ENCODE results near the gene PLA2G15. TPM values are rescaled to one million over a fixed set of nuclear protein-coding genes. Genes with fewer than 3 reads are reported as not detected.

The PLA2G15 gene
- total RNA-seq, 4 donors from 2014 or later, result 8.3 to 27.5 (median 17.6) TPM

- no peak for DNase-seq
- H3K36me3 ChIP-seq, result peaks cover 0 to 16% (median 0%) of the 10 kb centered on the region in 3 donors
- no peak overlapping the region for H3K27ac ChIP-seq
- no peak overlapping the region for H3K4me3 ChIP-seq
- H3K9me3 ChIP-seq, result no peaks in the 10 kb centered on the region
- TF ChIP-seq POLR2A (IDR thresholded peaks at IDR 0.05), result no peak
- TF ChIP-seq, protein P1, sequence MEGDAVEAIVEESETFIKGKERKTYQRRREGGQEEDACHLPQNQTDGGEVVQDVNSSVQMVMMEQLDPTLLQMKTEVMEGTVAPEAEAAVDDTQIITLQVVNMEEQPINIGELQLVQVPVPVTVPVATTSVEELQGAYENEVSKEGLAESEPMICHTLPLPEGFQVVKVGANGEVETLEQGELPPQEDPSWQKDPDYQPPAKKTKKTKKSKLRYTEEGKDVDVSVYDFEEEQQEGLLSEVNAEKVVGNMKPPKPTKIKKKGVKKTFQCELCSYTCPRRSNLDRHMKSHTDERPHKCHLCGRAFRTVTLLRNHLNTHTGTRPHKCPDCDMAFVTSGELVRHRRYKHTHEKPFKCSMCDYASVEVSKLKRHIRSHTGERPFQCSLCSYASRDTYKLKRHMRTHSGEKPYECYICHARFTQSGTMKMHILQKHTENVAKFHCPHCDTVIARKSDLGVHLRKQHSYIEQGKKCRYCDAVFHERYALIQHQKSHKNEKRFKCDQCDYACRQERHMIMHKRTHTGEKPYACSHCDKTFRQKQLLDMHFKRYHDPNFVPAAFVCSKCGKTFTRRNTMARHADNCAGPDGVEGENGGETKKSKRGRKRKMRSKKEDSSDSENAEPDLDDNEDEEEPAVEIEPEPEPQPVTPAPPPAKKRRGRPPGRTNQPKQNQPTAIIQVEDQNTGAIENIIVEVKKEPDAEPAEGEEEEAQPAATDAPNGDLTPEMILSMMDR (IDR thresholded peaks at IDR 0.05), result no peak
- H3K4me1 ChIP-seq, result peaks cover 0 to 36% (median 25%) of the 10 kb centered on the region in 4 donors
- no peaks in the 10 kb centered on the region for H3K27me3 ChIP-seq
These were observed 25.2 kb downstream of the PLA2G15 start for GRCh38 chr16:68270353-68270752.

DNA sequence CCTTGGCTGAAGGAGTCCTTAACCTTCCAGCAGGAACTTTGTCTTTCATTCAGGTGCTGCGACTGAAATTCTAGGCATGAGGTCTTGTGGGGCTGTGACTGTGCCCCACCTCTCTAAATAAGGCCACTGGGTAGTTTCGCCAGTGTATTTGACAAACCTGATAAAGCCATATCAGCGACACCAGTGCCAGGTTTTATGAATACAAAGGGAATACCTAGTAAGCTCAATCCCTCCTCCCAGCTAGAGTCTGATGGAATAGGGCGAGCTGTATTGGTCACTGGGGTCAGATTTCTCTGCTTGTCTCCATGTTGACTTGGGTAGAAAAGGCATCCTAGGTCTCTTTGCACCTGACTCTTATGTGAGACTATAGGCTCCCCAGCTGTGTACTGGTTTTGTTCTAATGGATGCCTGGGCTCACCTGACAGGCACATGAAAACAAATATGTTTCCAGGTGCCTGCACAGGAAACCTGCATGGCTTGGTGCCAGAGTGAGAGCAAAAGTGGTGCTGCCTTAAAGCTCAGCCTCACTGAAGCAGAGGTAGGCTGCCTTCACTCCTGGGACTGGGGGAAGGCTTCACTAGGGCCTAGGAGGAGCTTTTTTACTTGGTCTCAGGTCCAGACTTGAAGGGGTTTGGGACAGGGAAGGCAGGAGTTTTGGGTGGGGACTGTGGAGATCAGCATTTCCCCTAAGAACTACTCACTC lies 27.5 kb downstream of the PLA2G15 start:
- Histone ChIP-seq H3K4me1 (peaks cover 0 to 34% (median 17%) of the 10 kb centered on the region in 4 donors), H3K27ac (peak overlapping the region in 3 of 4 donors; percentile 34 to 67 (median 53)), H3K36me3 (peaks cover 0 to 16% (median 0%) of the 10 kb centered on the region in 3 donors), H3K4me3 (no peak overlapping the region), H3K27me3 (no peaks in the 10 kb centered on the region), H3K9me3 (no peaks in the 10 kb centered on the region)
- TF ChIP-seq, protein P1 (IDR thresholded peaks at IDR 0.05), result no peak
- TF ChIP-seq POLR2A (IDR thresholded peaks at IDR 0.05), result no peak
- peak in 2 of 3 donors; percentile 77 to 85 for DNase-seq

DNA sequence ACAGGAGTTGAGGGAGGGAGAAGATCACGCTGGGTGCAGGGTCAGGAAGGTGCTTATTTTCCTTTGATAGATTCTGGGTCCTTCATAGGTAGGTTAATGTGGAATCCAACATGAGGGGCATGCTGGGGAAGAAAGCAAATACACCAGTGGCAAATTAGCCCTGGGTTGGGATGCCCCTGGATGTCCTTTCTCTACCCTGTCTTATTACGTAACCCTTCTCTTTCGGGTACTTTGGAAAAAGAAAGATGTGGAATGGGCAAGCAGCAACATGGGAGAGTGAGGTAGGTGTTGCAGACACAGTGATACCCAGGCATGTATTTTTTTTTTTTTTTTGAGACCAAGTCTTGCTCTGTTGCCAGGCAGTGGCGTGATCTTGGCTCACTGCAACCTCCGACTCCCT lies 28.3 kb downstream of the PLA2G15 start:
- peak overlapping the region in 3 of 4 donors; percentile 16 to 67 (median 53) for H3K27ac ChIP-seq
- H3K4me1 ChIP-seq, result peaks cover 0 to 26% (median 13%) of the 10 kb centered on the region in 4 donors
- DNase-seq, result no peak

DNA sequence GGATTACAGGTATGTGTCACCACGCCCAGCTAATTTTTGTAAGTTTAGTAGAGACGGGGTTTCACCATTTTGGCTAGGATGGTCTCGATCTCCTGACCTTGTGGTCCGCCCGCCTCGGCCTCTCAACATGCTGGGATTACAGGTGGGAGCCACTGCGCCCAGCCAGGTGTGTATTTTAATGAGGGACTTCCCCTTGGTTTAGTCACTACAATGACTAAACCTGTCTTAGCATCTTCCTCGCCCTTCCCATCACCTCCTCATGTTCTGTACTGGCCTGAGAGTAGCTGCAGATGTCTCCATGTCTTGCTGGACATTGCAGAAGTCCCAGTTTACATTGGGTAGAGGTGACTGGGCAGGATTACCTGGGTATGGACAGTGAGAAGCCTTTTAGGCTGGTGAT lies 28.7 kb downstream of the PLA2G15 start:
- peak overlapping the region in 3 of 4 donors; percentile 16 to 67 (median 43) for H3K27ac ChIP-seq
- H3K4me1 ChIP-seq, result peaks cover 0 to 26% (median 11%) of the 10 kb centered on the region in 4 donors
- no peaks in the 10 kb centered on the region for H3K9me3 ChIP-seq
- DNase-seq, result no peak
- H3K36me3 ChIP-seq, result peaks cover 0 to 16% (median 0%) of the 10 kb centered on the region in 3 donors
- no peak overlapping the region for H3K4me3 ChIP-seq
- no peak for TF ChIP-seq POLR2A (IDR thresholded peaks at IDR 0.05)
- TF ChIP-seq, protein P1 (IDR thresholded peaks at IDR 0.05), result no peak
- no peaks in the 10 kb centered on the region for H3K27me3 ChIP-seq

More for the DNA sequence above, 28.3 kb downstream of the PLA2G15 start:
- TF ChIP-seq, protein P1 (IDR thresholded peaks at IDR 0.05), result no peak
- no peak for TF ChIP-seq POLR2A (IDR thresholded peaks at IDR 0.05)
- Histone ChIP-seq H3K9me3 (no peaks in the 10 kb centered on the region), H3K27me3 (no peaks in the 10 kb centered on the region), H3K36me3 (peaks cover 0 to 16% (median 0%) of the 10 kb centered on the region in 3 donors), H3K4me3 (no peak overlapping the region)

DNA sequence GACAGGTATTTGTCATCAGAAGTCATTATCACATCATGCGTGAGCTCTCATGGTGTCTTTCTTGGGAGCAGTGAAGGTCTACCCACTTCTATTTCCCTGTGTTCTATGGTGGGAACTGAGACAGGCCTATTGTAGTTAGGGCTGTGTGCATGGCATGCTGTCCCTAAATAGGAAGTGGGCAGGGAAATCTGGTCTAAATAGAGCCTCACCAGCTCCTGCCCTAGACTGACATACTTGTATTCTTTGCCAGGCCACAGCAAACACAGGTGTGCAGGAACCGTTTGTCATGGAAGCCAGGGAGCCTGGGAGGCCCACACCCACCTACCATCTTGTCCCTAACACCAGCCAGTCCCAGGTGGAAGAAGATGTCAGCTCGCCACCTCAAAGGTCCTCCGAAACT lies 29.3 kb downstream of the PLA2G15 start:
- H3K4me1 ChIP-seq, result peaks cover 0 to 26% (median 10%) of the 10 kb centered on the region in 4 donors
- H3K27ac ChIP-seq, result peak overlapping the region in 3 of 4 donors; percentile 9 to 67 (median 43)
- H3K9me3 ChIP-seq, result no peaks in the 10 kb centered on the region
- no peak for DNase-seq
- H3K4me3 ChIP-seq, result no peak overlapping the region
- TF ChIP-seq POLR2A (IDR thresholded peaks at IDR 0.05), result no peak
- H3K36me3 ChIP-seq, result peaks cover 0 to 16% (median 0%) of the 10 kb centered on the region in 3 donors
- H3K27me3 ChIP-seq, result no peaks in the 10 kb centered on the region

GRCh38 chr16:68275611-68276191 lies 30.5 kb downstream of the PLA2G15 start:
- H3K36me3 ChIP-seq, result peaks cover 0 to 16% (median 0%) of the 10 kb centered on the region in 3 donors
- H3K27me3 ChIP-seq, result no peaks in the 10 kb centered on the region
- TF ChIP-seq POLR2A (IDR thresholded peaks at IDR 0.05), result no peak
- TF ChIP-seq, protein P1 (IDR thresholded peaks at IDR 0.05), result no peak
- peak in 2 of 3 donors; percentile 64 to 74 for DNase-seq
- H3K4me3 ChIP-seq, result no peak overlapping the region
- peak overlapping the region; percentile 35 to 67 (median 39) for H3K27ac ChIP-seq
- H3K4me1 ChIP-seq, result peaks cover 0 to 26% (median 10%) of the 10 kb centered on the region in 4 donors
- no peaks in the 10 kb centered on the region for H3K9me3 ChIP-seq
